Stimulated activated CD4-positive, alpha-beta T cell treated with anti-CD3 and anti-CD28 coated beads, Interleukin-1b, Interleukin-23, amount 100 ng/mL, for 24 hours (primary cell): Measurements from ENCODE around the gene KCTD4.
"Not testable (repeated sequence)": the region's sequence is repeated elsewhere in the genome, so short reads cannot be mapped to it uniquely, and the experiment has no call there.

Experiments
- DNase-seq, 4 experiments: peaks; one replicate each; pipeline ENCODE4 v3.0.0-alpha.2; 2020; ENCODE audit warnings: low read depth in 4 of 4, low spot score in 1 of 4

The KCTD4 gene

GRCh38 chr13:45216193-45216592 is 15.3 kb upstream of the KCTD4 start:
- no peak for DNase-seq

- DNase-seq, result no peak
Observed at GRCh38 chr13:45215392-45216077, 14.7 kb upstream of the KCTD4 start.

- DNase-seq, result no peak
Observed at GRCh38 chr13:45209229-45209628, 8.4 kb upstream of the KCTD4 start.

GRCh38 chr13:45208132-45208531 is 7.3 kb upstream of the KCTD4 start:
- no peak for DNase-seq

- DNase-seq, result no peak
Observed at GRCh38 chr13:45207319-45207718, 6.5 kb upstream of the KCTD4 start.

GRCh38 chr13:45206340-45206739 is 5.5 kb upstream of the KCTD4 start:
- DNase-seq, result no peak

- DNase-seq, result no peak
Observed at GRCh38 chr13:45205124-45205523, 4.3 kb upstream of the KCTD4 start.

GRCh38 chr13:45199711-45200110 is 1.1 kb downstream of the KCTD4 start:
- no peak for DNase-seq

GRCh38 chr13:45198924-45199323 is 1.9 kb downstream of the KCTD4 start:
- DNase-seq, result no peak

GRCh38 chr13:45198041-45198440 is 2.8 kb downstream of the KCTD4 start:
- DNase-seq, result no peak

GRCh38 chr13:45196622-45197021 is 4.2 kb downstream of the KCTD4 start:
- DNase-seq, result no peak

- DNase-seq, result no peak
Observed at GRCh38 chr13:45196096-45196495, 4.7 kb downstream of the KCTD4 start.

- DNase-seq, result no peak
Observed at GRCh38 chr13:45195421-45195820, 5.4 kb downstream of the KCTD4 start.

GRCh38 chr13:45194081-45194939 is 6.5 kb downstream of the KCTD4 start:
- no peak for DNase-seq

- no peak for DNase-seq
Observed at GRCh38 chr13:45191874-45192273, 9.0 kb downstream of the KCTD4 start.

GRCh38 chr13:45189511-45189910 is 11.3 kb downstream of the KCTD4 start:
- not testable (repeated sequence) for DNase-seq

GRCh38 chr13:45189077-45189476 is 11.8 kb downstream of the KCTD4 start:
- DNase-seq, result not testable (repeated sequence)

GRCh38 chr13:45185286-45185685 is 15.6 kb downstream of the KCTD4 start:
- DNase-seq, result no peak

- no peak for DNase-seq
Observed at GRCh38 chr13:45184693-45185092, 16.2 kb downstream of the KCTD4 start.

- DNase-seq, result no peak
Observed at GRCh38 chr13:45180713-45181601, 19.9 kb downstream of the KCTD4 start.

GRCh38 chr13:45180303-45180702 is 20.5 kb downstream of the KCTD4 start:
- DNase-seq, result no peak

GRCh38 chr13:45179428-45179827 is 21.4 kb downstream of the KCTD4 start:
- no peak for DNase-seq
